Stomach (tissue), 19 donors: ENCODE data around the gene ROCK1. TPM values are rescaled to one million over a fixed set of nuclear protein-coding genes. Genes with fewer than 3 reads are reported as not detected.

Source experiments
- DNase-seq, 2 donors: peaks; one replicate each; pipeline versions ENCODE4 v3.0.0 to v3.0.0-alpha.2; 2013 to 2019
- H3K27ac ChIP-seq, 5 donors: fragments of 200-600 bp in 4 of 5; sonication (generic) in 4 of 5; one replicate each; pipeline ENCODE4 v1.5.1; 2013 to 2019; ENCODE audit warnings: mild to moderate bottlenecking in 1 of 5, moderate library complexity in 1 of 5
- H3K27me3 ChIP-seq, 3 donors: fragments of 200-600 bp; sonication (generic); one replicate each; pipeline ENCODE4 v1.5.1; 2017 to 2019; ENCODE audit warnings: mixed run types in 1 of 3
- H3K36me3 ChIP-seq, 4 donors: fragments of 200-600 bp; sonication (generic); 1 replicate in 3 of 4; 2 replicates in 1 of 4; pipeline ENCODE4 v1.5.1; 2016 to 2019
- H3K4me1 ChIP-seq, 4 donors: fragments of 200-600 bp; sonication (generic); one replicate each; pipeline ENCODE4 v1.5.1; 2016 to 2019
- H3K4me3 ChIP-seq, 4 donors: fragments of 200-600 bp; sonication (generic) in 3 of 4; one replicate each; pipeline ENCODE4 v1.5.1; 2016 to 2019; ENCODE audit warnings: mild to moderate bottlenecking in 1 of 4
- H3K9me3 ChIP-seq, 4 donors: fragments of 200-600 bp; sonication (generic); one replicate each; pipeline ENCODE4 v1.5.1; 2016 to 2019
- CTCF ChIP-seq, 7 experiments: fragments of 450-650 bp in 4 of 7; fragments of 200-600 bp in 3 of 7; sonication (generic) in 3 of 7; IDR thresholded peaks; one replicate each; pipeline ENCODE4 v1.5.1; 2016 to 2019; ENCODE audit warnings: antibody characterized with exemption in 7 of 7, control low read depth in 2 of 7, mild to moderate bottlenecking in 1 of 7
- EP300 ChIP-seq: sonication (generic); formaldehyde crosslinking; IDR thresholded peaks from one replicate; pipeline ENCODE4 v1.6.1; 2017; ENCODE audit warnings: antibody characterized with exemption
- POLR2A ChIP-seq, 4 donors: fragments of 450-650 bp; IDR thresholded peaks; one replicate each; pipeline ENCODE4 v1.6.1; 2016; ENCODE audit warnings: antibody characterized with exemption in 4 of 4, control low read depth in 2 of 4, mild to moderate bottlenecking in 1 of 4, moderate library complexity in 1 of 4
- POLR2AphosphoS5 ChIP-seq, 3 donors: sonication (generic); formaldehyde crosslinking; IDR thresholded peaks; one replicate each; pipeline ENCODE4 v1.6.1; 2016; ENCODE audit warnings: antibody characterized with exemption in 3 of 3
- WGBS, 5 donors: extraction: QIAGEN DNeasy Blood & Tissue Kit in 3 of 5; methylation state at CpG; one replicate each; pipeline versions ENCODE4 v1.1.5 to v1.1.7; 2013 to 2018; 5-methylcytosine and 5-hydroxymethylcytosine counted together
- intact Hi-C: fragments of 100-400 bp; cut with DNase I; formaldehyde crosslinking; loops from one replicate; pipeline ENCODE4 v1.15.1; 2023; ENCODE audit warnings: low total_unique reads
- long read RNA-seq, 10 donors: transcript quantifications; one replicate each; lab custom pipeline, GENCODE V29; 2026
- polyA plus RNA-seq, 3 donors: library from polyadenylated mRNA; stranded (reverse); fragments of 200-250 nt; gene quantifications; one replicate each; pipeline ENCODE4 v1.2.3, GENCODE V29; 2013
- total RNA-seq, 5 donors: library from RNA; depleted of rRNA; stranded (reverse); fragments of >200 nt; gene quantifications; one replicate each; pipeline versions ENCODE4 v1.1.0 to v1.2.3, GENCODE V29; 2014 to 2016
- donor health status: healthy with polysubstance abuse.
- donor health status: Bipolar disorder and iron deficiency.
- donor health status: healthy.

The ROCK1 gene
- total RNA-seq (100 to 1,000 TPM in 3 of 5 donors, 10 to 100 TPM in 2; 61.1 to 215 (median 143) TPM), polyA plus RNA-seq (10 to 100 TPM in 1 of 3 donors, 1 to 10 TPM in 2; 6.5 to 11.2 (median 9.1) TPM)
- long read RNA-seq, donor 1, partial matches to known transcripts: 18 of 18 reads
- long read RNA-seq, donor 1, other reads (novel, unspliced or antisense): 0 of 18 reads
- long read RNA-seq, donor 2, partial matches to known transcripts: 0 of 1 reads
- long read RNA-seq, donor 2, other reads (novel, unspliced or antisense): 0 of 1 reads
- long read RNA-seq, donor 3: 0 reads
- long read RNA-seq, donor 4: 0 reads
- long read RNA-seq, donor 5, partial matches to known transcripts: 6 of 6 reads
- long read RNA-seq, donor 5, other reads (novel, unspliced or antisense): 0 of 6 reads
- long read RNA-seq, donor 6, partial matches to known transcripts: 0 of 1 reads
- long read RNA-seq, donor 6, other reads (novel, unspliced or antisense): 0 of 1 reads
- long read RNA-seq, donor 7, partial matches to known transcripts: 0 of 1 reads
- long read RNA-seq, donor 7, other reads (novel, unspliced or antisense): 0 of 1 reads
- long read RNA-seq, donor 8, partial matches to known transcripts: 0 of 1 reads
- long read RNA-seq, donor 8, other reads (novel, unspliced or antisense): 0 of 1 reads
- long read RNA-seq, donor 9: 0 reads
- long read RNA-seq, donor 10: 0 reads

- peak within 1 kb of the TSS; percentile 80 to 94 (median 88) for H3K4me3 ChIP-seq
- no peaks in the 10 kb centered on the region for H3K36me3 ChIP-seq
- H3K4me1 ChIP-seq: peaks cover 15 to 49% (median 41%) of the 10 kb centered on the region in 4 donors
- intact Hi-C loops: no loop called here
- H3K27me3 ChIP-seq: no peaks in the 10 kb centered on the region
- TF ChIP-seq POLR2A (IDR thresholded peaks at IDR 0.05): peak in 1 of 4 donors; percentile 21
- peak; percentile 64 to 79 (median 78) for TF ChIP-seq POLR2AphosphoS5 (IDR thresholded peaks at IDR 0.05)
- TF ChIP-seq CTCF (IDR thresholded peaks at IDR 0.05): peak in 1 of 7 experiments; percentile 14
- no peak for TF ChIP-seq EP300
- peak within 1 kb of the TSS; percentile 93 to 99 (median 97) for H3K27ac ChIP-seq
- H3K9me3 ChIP-seq: no peaks in the 10 kb centered on the region
- 0 to 1% (median 0%) methylated on average over 25 to 80 of the region's 80 CpGs for WGBS, 5 donors
- DNase-seq: peak; percentile 99
Measured at GRCh38 chr18:21111346-21112139, at the start of gene ROCK1. Gene ROCK1, minus strand, starts transcription at chr18:21111813. Its CDS starts 903 bp downstream, at chr18:21110910.

- no peaks in the 10 kb centered on the region for H3K27me3 ChIP-seq
- H3K4me3 ChIP-seq: no peak overlapping the region
- TF ChIP-seq EP300 (no peak), POLR2AphosphoS5 (IDR thresholded peaks at IDR 0.05) (no peak), POLR2A (IDR thresholded peaks at IDR 0.05) (no peak), CTCF (IDR thresholded peaks at IDR 0.05) (no peak)
- no peaks in the 10 kb centered on the region for H3K36me3 ChIP-seq
- no peak for DNase-seq
- H3K4me1 ChIP-seq: no peaks in the 10 kb centered on the region
- 82 to 97% (median 95%) methylated on average over 1 of the region's 1 CpG for WGBS, 5 donors
- H3K9me3 ChIP-seq: peaks cover 0 to 26% (median 16%) of the 10 kb centered on the region in 4 donors
- intact Hi-C loops: no loop called here
- H3K27ac ChIP-seq: no peak overlapping the region
Measured at GRCh38 chr18:21155443-21155842, 43.8 kb upstream of the ROCK1 start.

GRCh38 chr18:21146016-21146415 is 34.4 kb upstream of the ROCK1 start:
- Histone ChIP-seq H3K4me1 (peaks cover 0 to 8% (median 2%) of the 10 kb centered on the region in 4 donors), H3K27me3 (no peaks in the 10 kb centered on the region), H3K9me3 (no peaks in the 10 kb centered on the region), H3K4me3 (no peak overlapping the region), H3K27ac (no peak overlapping the region), H3K36me3 (no peaks in the 10 kb centered on the region)
- no peak for TF ChIP-seq CTCF (IDR thresholded peaks at IDR 0.05)
- no peak for TF ChIP-seq EP300
- no peak for TF ChIP-seq POLR2A (IDR thresholded peaks at IDR 0.05)
- no peak for TF ChIP-seq POLR2AphosphoS5 (IDR thresholded peaks at IDR 0.05)
- DNase-seq: no peak
- intact Hi-C loops: no loop called here

- no peaks in the 10 kb centered on the region for H3K9me3 ChIP-seq
- H3K27me3 ChIP-seq: no peaks in the 10 kb centered on the region
- no peaks in the 10 kb centered on the region for H3K36me3 ChIP-seq
- H3K4me3 ChIP-seq: no peak overlapping the region
- intact Hi-C loops: no loop called here
- TF ChIP-seq POLR2AphosphoS5 (IDR thresholded peaks at IDR 0.05): no peak
- TF ChIP-seq POLR2A (IDR thresholded peaks at IDR 0.05): no peak
- no peak for TF ChIP-seq CTCF (IDR thresholded peaks at IDR 0.05)
- TF ChIP-seq EP300: no peak
- no peak for DNase-seq
- 79 to 90% (median 81%) methylated on average over 1 of the region's 1 CpG for WGBS, 5 donors
- no peak overlapping the region for H3K27ac ChIP-seq
- H3K4me1 ChIP-seq: peaks cover 0 to 8% (median 2%) of the 10 kb centered on the region in 4 donors
Measured at GRCh38 chr18:21145371-21145770, 33.8 kb upstream of the ROCK1 start.
